BE2C (cell line): ENCODE measurements around the gene MFF.
A peak's percentile ranks its signal among the peaks of the same experiment; 100 is the strongest.
"Not testable (repeated sequence)": the region's sequence is repeated elsewhere in the genome, so short reads cannot be mapped to it uniquely, and the experiment has no call there.

Experiments used
- DNase-seq: peaks from one replicate; pipeline ENCODE4 v3.0.0-alpha.2; 2020
- H3K27me3 ChIP-seq: fragments of 250-450 bp; sonication (Bioruptor Pico); 2 replicates; pipeline ENCODE4 v1.5.1; 2020; ENCODE audit warnings: mild to moderate bottlenecking
- H3K36me3 ChIP-seq: fragments of 250-450 bp; sonication (Bioruptor Pico); 2 replicates; pipeline ENCODE4 v1.5.1; 2020; ENCODE audit warnings: mild to moderate bottlenecking
- H3K4me1 ChIP-seq: fragments of 250-450 bp; sonication (Bioruptor Pico); 2 replicates; pipeline ENCODE4 v1.5.1; 2020
- H3K4me3 ChIP-seq: 2 replicates; pipeline ENCODE4 v1.5.1; 2011; ENCODE audit warnings: low read depth, low read length
- H3K9me3 ChIP-seq: fragments of 250-450 bp; sonication (Bioruptor Pico); 2 replicates; pipeline ENCODE4 v1.5.1; 2020
- CTCF ChIP-seq: IDR thresholded peaks from 2 replicates; pipeline ENCODE4 v1.5.1; 2012; ENCODE audit warnings: mild to moderate bottlenecking, low read depth, low read length

MFF gene

GRCh38 chr2:227349989-227350612 lies 25.1 kb downstream of the MFF start:
- H3K4me1 ChIP-seq = no peaks in the 10 kb centered on the region

GRCh38 chr2:227351639-227352038 lies 26.6 kb downstream of the MFF start:
- Histone ChIP-seq H3K27me3 (no peaks in the 10 kb centered on the region), H3K36me3 (peaks cover 12% of the 10 kb centered on the region), H3K4me1 (no peaks in the 10 kb centered on the region), H3K4me3 (no peak overlapping the region), H3K9me3 (no peaks in the 10 kb centered on the region)
- TF ChIP-seq CTCF = no peak
- no peak for DNase-seq

More at GRCh38 chr2:227349989-227350612, 25.1 kb downstream of the MFF start:
- no peak for DNase-seq
- no peak for TF ChIP-seq CTCF
- no peaks in the 10 kb centered on the region for H3K27me3 ChIP-seq
- no peaks in the 10 kb centered on the region for H3K9me3 ChIP-seq
- peaks cover 8% of the 10 kb centered on the region for H3K36me3 ChIP-seq
- H3K4me3 ChIP-seq = no peak overlapping the region

- Histone ChIP-seq H3K4me1 (peaks cover 11% of the 10 kb centered on the region), H3K27me3 (no peaks in the 10 kb centered on the region), H3K4me3 (no peak overlapping the region), H3K9me3 (no peaks in the 10 kb centered on the region), H3K36me3 (peaks cover 19% of the 10 kb centered on the region)
- no peak for TF ChIP-seq CTCF
- no peak for DNase-seq
These were observed 35.3 kb downstream of the MFF start for GRCh38 chr2:227360351-227360750.

- H3K4me3 ChIP-seq = no peak overlapping the region
- no peaks in the 10 kb centered on the region for H3K27me3 ChIP-seq
- H3K9me3 ChIP-seq = no peaks in the 10 kb centered on the region
- no peak for DNase-seq
- H3K36me3 ChIP-seq = peaks cover 6% of the 10 kb centered on the region
- peak; percentile 55 for TF ChIP-seq CTCF
- peaks cover 15% of the 10 kb centered on the region for H3K4me1 ChIP-seq
These were observed 38.7 kb downstream of the MFF start for GRCh38 chr2:227363756-227364155.

- DNase-seq = peak; percentile 46
- H3K27me3 ChIP-seq, H3K4me3 ChIP-seq, H3K36me3 ChIP-seq, H3K9me3 ChIP-seq: not testable (repeated sequence)
- peaks cover 15% of the 10 kb centered on the region for H3K4me1 ChIP-seq
These were observed 39.7 kb downstream of the MFF start for GRCh38 chr2:227364585-227365263.

- H3K27me3 ChIP-seq = no peaks in the 10 kb centered on the region
- no peaks in the 10 kb centered on the region for H3K9me3 ChIP-seq
- no peak for TF ChIP-seq CTCF
- H3K4me3 ChIP-seq = no peak overlapping the region
- H3K4me1 ChIP-seq = peaks cover 15% of the 10 kb centered on the region
- no peak for DNase-seq
- H3K36me3 ChIP-seq = no peaks in the 10 kb centered on the region
These were observed 40.8 kb downstream of the MFF start for GRCh38 chr2:227365833-227366232.
